Activated CD4-positive, alpha-beta T cell treated with anti-CD3 and anti-CD28 coated beads, Interleukin-2, Interleukin-4, amounts not matched to agents 100 ng/mL and 50 ng/mL, durations not matched to agents 16 hours and 8 hours (primary cell): Measurements from ENCODE around the gene DAZ1.
"Not testable (repeated sequence)": the region's sequence is repeated elsewhere in the genome, so short reads cannot be mapped to it uniquely, and the experiment has no call there.

ENCODE experiments used
- DNase-seq: peaks from one replicate; pipeline ENCODE4 v3.0.0-alpha.2; 2020; ENCODE audit warnings: low spot score

DAZ1 gene

DNA sequence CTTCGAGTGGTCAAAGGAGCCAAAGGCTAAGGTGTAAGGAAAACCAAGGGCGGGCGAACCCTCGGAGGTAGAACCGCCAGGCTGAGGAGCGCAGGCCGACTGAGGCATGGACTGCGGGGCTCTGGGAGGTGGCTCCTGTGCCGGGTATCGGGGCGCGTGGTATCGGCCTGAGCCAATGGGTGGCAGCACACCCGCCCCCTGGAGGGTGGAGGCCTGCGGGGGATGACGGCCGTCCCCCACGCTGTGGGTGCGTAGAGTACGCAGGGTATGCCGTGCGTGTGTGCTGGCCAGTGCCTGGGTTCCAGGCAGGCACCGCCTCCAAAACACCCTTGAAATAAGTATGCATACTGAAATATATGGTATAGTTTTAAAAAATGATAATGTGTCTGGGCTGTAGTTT, at the start of gene DAZ1:
Gene DAZ1, minus strand, starts transcription at position 101 of the 400 bp plus-strand sequence. CDS start 208 bp downstream, outside the sequence.
- DNase-seq: not testable (repeated sequence)

DNA sequence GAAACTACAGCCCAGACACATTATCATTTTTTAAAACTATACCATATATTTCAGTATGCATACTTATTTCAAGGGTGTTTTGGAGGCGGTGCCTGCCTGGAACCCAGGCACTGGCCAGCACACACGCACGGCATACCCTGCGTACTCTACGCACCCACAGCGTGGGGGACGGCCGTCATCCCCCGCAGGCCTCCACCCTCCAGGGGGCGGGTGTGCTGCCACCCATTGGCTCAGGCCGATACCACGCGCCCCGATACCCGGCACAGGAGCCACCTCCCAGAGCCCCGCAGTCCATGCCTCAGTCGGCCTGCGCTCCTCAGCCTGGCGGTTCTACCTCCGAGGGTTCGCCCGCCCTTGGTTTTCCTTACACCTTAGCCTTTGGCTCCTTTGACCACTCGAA, 20.4 kb upstream of the DAZ1 start, which contains the start of gene DAZ2:
Gene DAZ2, plus strand, starts transcription at position 301 of the 400 bp plus-strand sequence. CDS start 208 bp downstream, outside the sequence.
- DNase-seq: not testable (repeated sequence)

- DNase-seq: not testable (repeated sequence)
These were observed 11.9 kb upstream of the DAZ1 start for GRCh38 chrY:23210681-23211080.

DNA sequence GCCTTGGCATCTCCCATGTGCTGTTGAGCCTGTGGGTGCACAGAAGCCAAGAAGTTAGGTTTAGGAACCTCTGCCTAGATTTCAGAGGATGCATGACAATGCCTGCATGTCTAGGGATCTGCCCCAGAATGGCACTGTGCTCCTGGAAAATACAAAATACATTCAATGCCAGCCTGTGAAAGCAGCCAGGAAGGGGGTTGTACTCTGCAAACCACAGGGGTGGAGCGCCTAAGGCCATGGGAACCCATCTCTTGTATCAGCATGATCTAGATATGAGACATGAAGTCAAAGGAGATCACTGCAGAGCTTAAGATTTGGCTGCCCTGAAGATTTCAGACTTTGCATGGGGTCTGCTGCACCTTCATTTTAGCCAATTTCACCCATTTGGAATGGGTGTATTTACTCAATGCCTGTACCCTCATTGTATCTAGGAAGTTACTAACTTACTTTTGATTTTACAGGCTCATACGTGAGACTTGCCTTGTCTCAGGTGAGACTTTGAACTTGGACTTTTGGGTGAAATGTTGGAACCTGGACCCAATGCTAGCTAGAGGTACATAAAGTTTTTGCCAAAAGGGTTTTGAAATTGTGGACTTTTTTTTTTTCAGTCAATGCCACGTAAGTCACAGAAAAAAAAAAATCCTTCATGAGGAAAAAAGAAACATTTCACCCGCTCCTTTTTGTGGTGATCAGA, 11.1 kb upstream of the DAZ1 start:
- DNase-seq: not testable (repeated sequence)

GRCh38 chrY:23207455-23207854, 8.6 kb upstream of the DAZ1 start:
- not testable (repeated sequence) for DNase-seq
